ENCODE results near the gene GCKR. TPM values are rescaled to one million over a fixed set of nuclear protein-coding genes. Genes with fewer than 3 reads are reported as not detected.

The GCKR gene, protein sequence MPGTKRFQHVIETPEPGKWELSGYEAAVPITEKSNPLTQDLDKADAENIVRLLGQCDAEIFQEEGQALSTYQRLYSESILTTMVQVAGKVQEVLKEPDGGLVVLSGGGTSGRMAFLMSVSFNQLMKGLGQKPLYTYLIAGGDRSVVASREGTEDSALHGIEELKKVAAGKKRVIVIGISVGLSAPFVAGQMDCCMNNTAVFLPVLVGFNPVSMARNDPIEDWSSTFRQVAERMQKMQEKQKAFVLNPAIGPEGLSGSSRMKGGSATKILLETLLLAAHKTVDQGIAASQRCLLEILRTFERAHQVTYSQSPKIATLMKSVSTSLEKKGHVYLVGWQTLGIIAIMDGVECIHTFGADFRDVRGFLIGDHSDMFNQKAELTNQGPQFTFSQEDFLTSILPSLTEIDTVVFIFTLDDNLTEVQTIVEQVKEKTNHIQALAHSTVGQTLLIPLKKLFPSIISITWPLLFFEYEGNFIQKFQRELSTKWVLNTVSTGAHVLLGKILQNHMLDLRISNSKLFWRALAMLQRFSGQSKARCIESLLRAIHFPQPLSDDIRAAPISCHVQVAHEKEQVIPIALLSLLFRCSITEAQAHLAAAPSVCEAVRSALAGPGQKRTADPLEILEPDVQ
- 1.1 and 1.9 TPM in 2 replicates for total RNA-seq

DNA sequence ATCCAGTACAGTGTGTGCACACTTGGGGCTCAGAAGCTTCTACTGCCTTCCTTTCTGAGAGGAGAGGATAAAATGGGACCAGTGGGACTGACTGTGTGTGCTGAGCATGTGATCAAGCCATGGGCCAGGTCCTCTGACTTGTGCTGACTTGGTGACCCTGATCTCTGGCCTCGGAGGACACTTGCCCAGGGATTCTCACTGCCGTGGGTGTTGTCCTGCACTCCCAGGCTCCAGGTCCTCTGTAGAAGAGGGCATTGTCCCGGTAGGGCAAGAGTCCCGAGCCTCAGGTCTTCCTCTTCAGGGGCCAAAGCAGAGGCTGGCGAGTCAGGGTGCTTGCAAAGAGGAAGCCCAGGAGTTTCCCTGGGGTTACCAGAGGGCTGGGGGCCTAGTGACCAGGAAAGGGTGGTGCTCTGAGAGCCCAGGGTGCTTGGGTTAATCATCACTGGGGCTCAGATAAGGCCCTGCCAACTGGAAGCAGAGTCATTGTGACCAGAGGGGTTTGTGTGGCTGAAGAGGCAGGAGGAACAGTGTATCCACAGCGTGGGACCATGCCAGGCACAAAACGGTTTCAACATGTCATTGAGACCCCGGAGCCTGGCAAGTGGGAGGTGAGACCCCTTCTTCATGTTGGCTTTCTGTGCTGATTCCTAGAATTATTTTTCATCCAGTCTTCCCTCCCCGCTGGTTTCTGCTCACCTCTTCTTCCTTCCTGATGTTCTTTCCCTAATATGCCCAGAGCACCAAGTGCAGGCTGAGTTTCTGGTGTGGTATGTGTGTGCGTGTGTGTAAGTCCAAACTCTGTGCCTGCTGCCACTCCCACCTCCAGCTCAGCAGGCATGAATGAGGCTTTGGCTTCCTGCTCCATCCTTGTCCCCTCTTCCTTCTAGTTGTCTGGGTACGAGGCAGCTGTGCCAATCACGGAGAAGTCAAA lies at the start of gene GCKR:
Gene GCKR, plus strand, starts transcription at position 483 of the 931 bp plus-strand sequence. Its CDS starts 66 bp downstream, at position 549.

DNA sequence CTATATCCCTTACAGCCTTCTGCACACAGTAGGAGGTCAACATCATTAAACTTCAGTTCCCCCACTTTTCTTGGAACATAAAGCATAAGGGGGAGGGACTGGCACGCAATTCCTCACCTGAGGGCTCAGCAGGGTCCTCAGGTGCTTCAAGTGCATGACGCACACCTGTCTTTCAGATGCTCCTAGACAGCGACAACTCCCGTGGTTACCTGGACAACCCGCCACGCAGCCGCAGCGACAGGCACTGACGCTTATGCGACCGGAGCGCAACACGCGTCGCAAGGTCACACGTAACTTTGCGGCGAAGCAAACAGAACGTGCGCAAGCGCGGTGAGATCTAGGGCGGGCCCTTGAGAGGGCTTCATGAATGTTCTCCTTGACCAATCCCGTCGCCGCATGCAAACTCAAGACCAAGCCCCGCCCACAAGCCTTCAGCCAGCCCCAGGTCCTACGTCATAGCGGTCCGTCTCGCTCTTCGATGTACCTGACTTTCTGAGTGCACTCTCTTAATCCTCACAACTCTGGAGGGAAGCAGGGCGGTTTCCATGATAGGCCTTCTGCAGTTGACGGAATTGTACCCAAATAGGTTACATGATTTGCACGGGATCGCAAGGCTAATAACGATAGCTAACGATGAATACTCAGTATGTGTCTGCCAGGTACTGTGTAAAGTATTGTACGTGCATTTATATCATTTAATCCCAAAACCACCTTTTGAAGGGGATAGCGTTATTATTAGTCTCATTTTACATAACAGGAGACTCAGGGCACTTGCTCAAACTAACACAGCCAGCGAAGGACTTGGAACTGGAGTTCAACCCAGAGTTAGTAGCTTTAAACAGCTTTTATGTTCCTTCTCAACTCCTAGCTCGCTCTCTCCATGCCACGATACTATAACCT lies 6.9 kb upstream of the GCKR start, which contains the start of gene IFT172:
Gene IFT172, minus strand, starts transcription at position 246 of the 900 bp plus-strand sequence. Its CDS starts 90 bp downstream, at position 156.

DNA sequence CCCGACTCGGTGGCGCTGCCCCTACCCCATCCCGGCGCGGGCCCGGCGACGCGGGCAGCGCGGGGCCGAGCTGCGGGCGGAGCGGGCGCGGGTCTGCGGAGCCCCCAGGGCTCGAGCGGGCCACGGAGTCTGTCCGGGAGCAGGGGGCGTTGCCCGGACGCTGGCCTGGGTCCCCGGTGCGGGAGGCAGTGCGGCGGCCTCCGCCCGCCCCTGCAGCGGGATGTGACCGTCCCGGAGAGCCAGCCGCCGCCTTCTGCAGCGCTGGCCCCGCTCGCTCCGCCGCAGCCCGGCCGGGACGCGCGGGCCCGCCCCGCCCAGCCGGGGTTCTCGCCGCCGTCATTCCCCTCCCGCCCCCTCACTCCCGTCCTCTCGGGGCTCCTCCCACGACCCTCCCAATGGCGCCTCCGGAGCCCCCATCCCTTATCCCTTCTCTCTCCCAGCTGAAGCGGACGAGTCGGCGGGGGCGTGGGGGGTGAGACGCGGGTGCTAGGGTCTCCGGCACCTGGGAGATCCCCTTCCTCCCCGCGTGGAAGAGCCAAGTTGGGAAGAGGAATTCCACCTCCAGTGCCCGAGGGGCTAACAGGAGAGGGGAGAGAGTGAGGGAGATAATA lies 1.6 kb upstream of the GCKR start, which contains the start of gene FNDC4:
Gene FNDC4, minus strand, starts transcription at position 257 of the 611 bp plus-strand sequence. CDS start 521 bp downstream, outside the sequence.

Other genes starting within 250 kb of the GCKR start
- gene SLC30A3, start 233.8 kb upstream of the GCKR start, total RNA-seq, result under 0.01 and 0.19 TPM in 2 replicates
- gene DNAJC5G, start 221.4 kb upstream of the GCKR start, total RNA-seq, result not detected in 2 replicates
- under 0.01 TPM in 1 of 2 replicates, not detected in the other for gene TRIM54, start 214.4 kb upstream of the GCKR start, total RNA-seq
- gene UCN, start 188.4 kb upstream of the GCKR start, total RNA-seq, result 0.38 and 1.1 TPM in 2 replicates
- gene MPV17, start 173.7 kb upstream of the GCKR start, total RNA-seq, result 56.2 and 77.5 TPM in 2 replicates
- gene GTF3C2, start 140.1 kb upstream of the GCKR start, total RNA-seq, result 14.1 and 19.2 TPM in 2 replicates
- 21.7 and 50.4 TPM in 2 replicates for gene EIF2B4, start 126.5 kb upstream of the GCKR start, total RNA-seq
- 137 and 174 TPM in 2 replicates for gene SNX17, start 126.2 kb upstream of the GCKR start, total RNA-seq
- 6.8 and 7.1 TPM in 2 replicates for gene ZNF513, start 116.1 kb upstream of the GCKR start, total RNA-seq
- 59.5 and 167 TPM in 2 replicates for gene PPM1G, start 87.2 kb upstream of the GCKR start, total RNA-seq
- 100 and 134 TPM in 2 replicates for gene NRBP1, start 68.2 kb upstream of the GCKR start, total RNA-seq
- gene KRTCAP3, start 54.5 kb upstream of the GCKR start, total RNA-seq, result not detected in 2 replicates
- gene IFT172, start 7.1 kb upstream of the GCKR start, total RNA-seq, result 23.6 and 26.8 TPM in 2 replicates
- gene FNDC4, start 1.6 kb upstream of the GCKR start, total RNA-seq, result 21.7 and 24.5 TPM in 2 replicates
- gene ZNF512, start 86.2 kb downstream of the GCKR start, total RNA-seq, result 21.1 and 30.4 TPM in 2 replicates
- gene CCDC121, start 132.2 kb downstream of the GCKR start, total RNA-seq, result 1.1 and 1.5 TPM in 2 replicates
- 30.7 and 60.2 TPM in 2 replicates for gene GPN1, start 132.2 kb downstream of the GCKR start, total RNA-seq
- gene SUPT7L, start 166.8 kb downstream of the GCKR start, total RNA-seq, result 15.3 and 33.3 TPM in 2 replicates
- 37.8 and 39.5 TPM in 2 replicates for gene SLC4A1AP, start 167.1 kb downstream of the GCKR start, total RNA-seq

Data from regular cardiac myocyte (primary cell).